ENCODE data around the gene PTPRG. TPM values are rescaled to one million over a fixed set of nuclear protein-coding genes. Genes with fewer than 3 reads are reported as not detected.

The PTPRG gene
- total RNA-seq, 1 experiment from 2014 or later: 69.3 TPM

DNA sequence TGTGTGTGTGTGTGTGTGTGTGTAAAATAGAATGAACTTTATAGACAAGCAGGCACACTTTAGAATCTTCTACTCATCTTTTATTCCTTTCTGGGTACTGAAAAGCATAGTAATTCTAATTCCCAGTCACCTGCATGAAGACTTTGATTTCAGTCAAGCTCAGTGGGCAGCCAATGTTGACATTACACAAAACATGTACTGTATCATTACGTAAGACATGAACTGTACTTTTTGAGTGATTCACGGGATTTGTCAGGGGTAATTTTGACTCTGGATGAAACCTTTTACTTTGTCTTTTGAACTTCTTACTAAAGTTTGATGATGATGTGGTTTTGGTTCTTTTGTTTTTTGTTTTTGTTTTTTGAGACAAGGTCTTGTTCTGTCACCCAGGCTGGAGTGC, 38.8 kb downstream of the PTPRG start:
- Histone ChIP-seq H3K27me3 (ENCODE audit: insufficient read depth, low read length) (no peaks in the 10 kb centered on the region), H3K23ac (ENCODE audit: insufficient read length, low read depth, low read length) (no peak overlapping the region), H2BK15ac (ENCODE audit: low read depth, low read length) (no peak overlapping the region), H2BK20ac (ENCODE audit: low read depth, low read length, poor library complexity, severe bottlenecking) (no peak overlapping the region), H3K9ac (ENCODE audit: extremely low read depth, insufficient read length, low read length) (no peak overlapping the region), H2AFZ (ENCODE audit: low read length) (no peak overlapping the region), H4K20me1 (ENCODE audit: control insufficient read depth, insufficient read depth, insufficient read length) (no peaks in the 10 kb centered on the region), H3K79me2 (ENCODE audit: insufficient read depth, low read length) (peaks cover 71% of the 10 kb centered on the region), H3K56ac (ENCODE audit: insufficient read length, low read depth, low read length) (no peak overlapping the region), H3K4me2 (ENCODE audit: insufficient read depth, insufficient read length, low read length) (no peak overlapping the region), H3K4me1 (ENCODE audit: insufficient read depth, low read length) (peaks cover 16% of the 10 kb centered on the region), H3K27ac (ENCODE audit: insufficient read length, low read depth, low read length) (no peak overlapping the region), H3K14ac (ENCODE audit: insufficient read depth, low read length) (no peak overlapping the region), H2BK120ac (ENCODE audit: low read depth, low read length, poor library complexity, severe bottlenecking) (no peak overlapping the region), H3K18ac (ENCODE audit: insufficient read length, low read depth, low read length) (no peak overlapping the region), H3T11ph (ENCODE audit: low read length) (no peak overlapping the region), H4K8ac (replicated peaks; ENCODE audit: insufficient read length, low read depth, low read length) (no peak overlapping the region), H3K23me2 (ENCODE audit: insufficient read length, low read depth, low read length, poor library complexity, severe bottlenecking) (no peaks in the 10 kb centered on the region), H4K91ac (ENCODE audit: insufficient read length, low read depth, low read length) (no peak overlapping the region), H2AK5ac (ENCODE audit: insufficient read length, low read length) (no peak overlapping the region), H2BK5ac (ENCODE audit: insufficient read length, low read length) (no peak overlapping the region), H3K9me3 (ENCODE audit: control insufficient read depth, low read depth, low read length) (no peaks in the 10 kb centered on the region), H3K4ac (ENCODE audit: low read depth, low read length) (no peak overlapping the region), H2BK12ac (ENCODE audit: insufficient read length, low read depth, low read length) (no peak overlapping the region), H4K5ac (ENCODE audit: insufficient read length, low read depth, low read length) (no peak overlapping the region), H3K79me1 (ENCODE audit: insufficient read depth, low read depth, low read length, poor library complexity, severe bottlenecking) (peaks cover 15% of the 10 kb centered on the region)
- Mint-ChIP-seq H3K4me1 (peaks cover 25 to 33% of the 10 kb centered on the region in 2 experiments), H3K4me3 (no peak overlapping the region), H3K9me3 (peaks cover 2 to 3% of the 10 kb centered on the region in 2 experiments; a peak in 3 of 5 replicates), H3K36me3 (ENCODE audit: insufficient read depth in 1 of 3, low read depth in 3 of 3) (peaks cover 25 to 33% (median 26%) of the 10 kb centered on the region in 3 experiments), H3K27me3 (ENCODE audit: low read depth) (no peaks in the 10 kb centered on the region), H3K27ac (peak overlapping the region in 1 of 3 experiments; percentile 38; a peak in 1 of 7 replicates)
- WGBS (ENCODE audit: extremely low coverage, insufficient read length, low lambda C conversion rate): no CpG with 5 or more reads among the region's 2 CpGs
- TF ChIP-seq, protein P1, sequence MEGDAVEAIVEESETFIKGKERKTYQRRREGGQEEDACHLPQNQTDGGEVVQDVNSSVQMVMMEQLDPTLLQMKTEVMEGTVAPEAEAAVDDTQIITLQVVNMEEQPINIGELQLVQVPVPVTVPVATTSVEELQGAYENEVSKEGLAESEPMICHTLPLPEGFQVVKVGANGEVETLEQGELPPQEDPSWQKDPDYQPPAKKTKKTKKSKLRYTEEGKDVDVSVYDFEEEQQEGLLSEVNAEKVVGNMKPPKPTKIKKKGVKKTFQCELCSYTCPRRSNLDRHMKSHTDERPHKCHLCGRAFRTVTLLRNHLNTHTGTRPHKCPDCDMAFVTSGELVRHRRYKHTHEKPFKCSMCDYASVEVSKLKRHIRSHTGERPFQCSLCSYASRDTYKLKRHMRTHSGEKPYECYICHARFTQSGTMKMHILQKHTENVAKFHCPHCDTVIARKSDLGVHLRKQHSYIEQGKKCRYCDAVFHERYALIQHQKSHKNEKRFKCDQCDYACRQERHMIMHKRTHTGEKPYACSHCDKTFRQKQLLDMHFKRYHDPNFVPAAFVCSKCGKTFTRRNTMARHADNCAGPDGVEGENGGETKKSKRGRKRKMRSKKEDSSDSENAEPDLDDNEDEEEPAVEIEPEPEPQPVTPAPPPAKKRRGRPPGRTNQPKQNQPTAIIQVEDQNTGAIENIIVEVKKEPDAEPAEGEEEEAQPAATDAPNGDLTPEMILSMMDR (conservative IDR thresholded peaks at IDR 0.05): no peak
- no peak for DNase-seq
